Stimulated activated naive B cell treated with anti-CD40 and anti-IgM and Interleukin-4, amounts not matched to agents 10 μg/mL and 1 μg/mL and 100 μg/mL, for 72 hours (primary cell): Measurements from ENCODE around the gene NIT1.

Experiments
- ATAC-seq, 2 donors: fragments of 150-1000 bp; cut with Tn5 transposase; replicated peaks; 2 replicates each; pipeline ENCODE4 v1.10.0; 2021; ENCODE audit warnings: moderate library complexity in 1 of 2
- DNase-seq: peaks from one replicate; pipeline ENCODE4 v3.0.0; 2021
- H3K27ac Mint-ChIP-seq: one replicate; pipeline ENCODE4 v1.8.0; 2022; ENCODE audit warnings: mild to moderate bottlenecking, mixed read lengths
- H3K27me3 Mint-ChIP-seq, 2 donors: one replicate each; pipeline ENCODE4 v1.8.0; 2022; ENCODE audit warnings: mixed read lengths in 2 of 2
- H3K36me3 Mint-ChIP-seq, 2 donors: one replicate each; pipeline ENCODE4 v1.8.0; 2022; ENCODE audit warnings: mixed read lengths in 2 of 2, mild to moderate bottlenecking in 1 of 2
- H3K4me1 Mint-ChIP-seq, 2 donors: one replicate each; pipeline ENCODE4 v1.8.0; 2022; ENCODE audit warnings: mixed read lengths in 2 of 2, mild to moderate bottlenecking in 1 of 2
- H3K4me3 Mint-ChIP-seq, 2 donors: one replicate each; pipeline ENCODE4 v1.8.0; 2022; ENCODE audit warnings: mild to moderate bottlenecking in 2 of 2, mixed read lengths in 2 of 2, moderate library complexity in 1 of 2
- H3K9me3 Mint-ChIP-seq, 2 donors: one replicate each; pipeline ENCODE4 v1.8.0; 2022; ENCODE audit warnings: mixed read lengths in 2 of 2, mild to moderate bottlenecking in 1 of 2

The NIT1 gene, protein sequence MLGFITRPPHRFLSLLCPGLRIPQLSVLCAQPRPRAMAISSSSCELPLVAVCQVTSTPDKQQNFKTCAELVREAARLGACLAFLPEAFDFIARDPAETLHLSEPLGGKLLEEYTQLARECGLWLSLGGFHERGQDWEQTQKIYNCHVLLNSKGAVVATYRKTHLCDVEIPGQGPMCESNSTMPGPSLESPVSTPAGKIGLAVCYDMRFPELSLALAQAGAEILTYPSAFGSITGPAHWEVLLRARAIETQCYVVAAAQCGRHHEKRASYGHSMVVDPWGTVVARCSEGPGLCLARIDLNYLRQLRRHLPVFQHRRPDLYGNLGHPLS

GRCh38 chr1:161117759-161118581 lies at the start of gene NIT1, which contains the start of gene PFDN2:
Gene NIT1 (plus strand): TSS chr1:161118105. CDS start chr1:161118177, 72 bp downstream.
Gene PFDN2 (minus strand): TSS chr1:161118037. CDS start chr1:161118026, 11 bp downstream.
- peaks cover 22 to 50% of the 10 kb centered on the region in 2 donors for H3K36me3 Mint-ChIP-seq
- ATAC-seq (peak; percentile 85 to 88), DNase-seq (peak; percentile 80)
- H3K9me3 Mint-ChIP-seq = no peaks in the 10 kb centered on the region
- peaks cover 45 to 83% of the 10 kb centered on the region in 2 donors for H3K4me1 Mint-ChIP-seq
- H3K27me3 Mint-ChIP-seq = no peaks in the 10 kb centered on the region
- peak within 1 kb of the TSS; percentile 95 for H3K27ac Mint-ChIP-seq
- peak within 1 kb of the TSS; percentile 95 to 98 for H3K4me3 Mint-ChIP-seq

DNA sequence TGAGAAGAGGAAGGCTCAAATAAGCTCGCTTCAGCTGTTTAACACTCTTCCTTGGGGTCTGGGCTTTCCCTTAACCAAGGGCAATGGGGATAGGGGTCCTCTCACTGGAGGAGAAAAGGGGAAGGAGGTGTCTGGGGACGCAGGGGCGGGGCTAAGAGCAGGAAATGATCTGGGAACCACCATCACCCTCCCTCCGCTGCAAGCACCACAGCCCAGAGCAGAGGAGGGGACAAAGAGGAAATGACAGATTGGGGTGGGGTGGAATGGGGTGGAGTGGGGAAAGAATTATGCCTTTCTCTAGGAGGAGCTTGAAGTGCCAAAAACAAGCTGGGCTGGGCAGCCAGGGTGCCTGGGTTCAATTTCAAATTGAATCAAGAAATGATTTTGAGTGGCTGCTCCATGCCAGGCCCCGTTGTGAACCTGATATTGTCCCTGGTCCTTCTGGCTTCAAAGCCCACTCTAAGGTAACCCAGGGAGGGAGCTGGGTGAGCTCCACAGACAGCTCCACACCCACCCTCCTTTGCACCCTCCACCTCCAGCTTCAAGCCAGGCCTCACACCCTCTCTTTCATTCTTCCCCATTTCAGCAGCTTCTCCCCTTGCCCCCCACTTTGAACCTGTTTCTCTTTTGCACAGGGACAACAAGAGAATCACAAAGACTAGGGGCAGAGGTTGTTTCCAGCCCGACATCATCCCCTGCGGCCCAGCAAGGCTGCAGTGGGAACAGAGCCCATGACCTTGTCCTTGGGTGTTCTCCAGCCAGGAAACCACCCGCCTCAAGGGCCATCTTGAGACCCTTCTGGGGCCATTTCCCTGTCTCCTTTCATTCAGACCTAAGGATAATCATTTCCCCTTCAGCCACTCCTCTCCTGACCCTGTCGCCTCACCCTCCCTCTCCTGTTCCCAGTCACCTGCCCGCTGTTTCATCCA lies 49.3 kb upstream of the NIT1 start:
- ATAC-seq (peak; percentile 70 to 71), DNase-seq (peak; percentile 78)
- H3K4me3 Mint-ChIP-seq = peak overlapping the region; percentile 90 to 97
- H3K27ac Mint-ChIP-seq = peak overlapping the region; percentile 94
- H3K36me3 Mint-ChIP-seq = peaks cover 36 to 44% of the 10 kb centered on the region in 2 donors
- H3K9me3 Mint-ChIP-seq = no peaks in the 10 kb centered on the region
- no peaks in the 10 kb centered on the region for H3K27me3 Mint-ChIP-seq
- peaks cover 37 to 71% of the 10 kb centered on the region in 2 donors for H3K4me1 Mint-ChIP-seq

- ATAC-seq (peak in 1 of 2 donors; percentile 0), DNase-seq (no peak)
- peak overlapping the region; percentile 94 for H3K27ac Mint-ChIP-seq
- H3K4me1 Mint-ChIP-seq = peaks cover 33 to 64% of the 10 kb centered on the region in 2 donors
- no peaks in the 10 kb centered on the region for H3K9me3 Mint-ChIP-seq
- H3K27me3 Mint-ChIP-seq = no peaks in the 10 kb centered on the region
- H3K36me3 Mint-ChIP-seq = peaks cover 33 to 39% of the 10 kb centered on the region in 2 donors
- peak overlapping the region; percentile 90 to 97 for H3K4me3 Mint-ChIP-seq
Observed at GRCh38 chr1:161069241-161069640, 48.7 kb upstream of the NIT1 start.

- H3K36me3 Mint-ChIP-seq = peaks cover 28 to 34% of the 10 kb centered on the region in 2 donors
- H3K27ac Mint-ChIP-seq = peak within 1 kb of the TSS; percentile 94
- H3K4me3 Mint-ChIP-seq = peak within 1 kb of the TSS; percentile 90 to 97
- H3K9me3 Mint-ChIP-seq = no peaks in the 10 kb centered on the region
- ATAC-seq (peak; percentile 89 to 90), DNase-seq (peak; percentile 87)
- H3K4me1 Mint-ChIP-seq = peaks cover 30 to 58% of the 10 kb centered on the region in 2 donors
- H3K27me3 Mint-ChIP-seq = no peaks in the 10 kb centered on the region
Observed at GRCh38 chr1:161069731-161070270, 48.1 kb upstream of the NIT1 start, which contains the start of gene ARHGAP30. Gene ARHGAP30 (minus strand): TSS chr1:161069891. CDS start chr1:161069624, 267 bp downstream.

DNA sequence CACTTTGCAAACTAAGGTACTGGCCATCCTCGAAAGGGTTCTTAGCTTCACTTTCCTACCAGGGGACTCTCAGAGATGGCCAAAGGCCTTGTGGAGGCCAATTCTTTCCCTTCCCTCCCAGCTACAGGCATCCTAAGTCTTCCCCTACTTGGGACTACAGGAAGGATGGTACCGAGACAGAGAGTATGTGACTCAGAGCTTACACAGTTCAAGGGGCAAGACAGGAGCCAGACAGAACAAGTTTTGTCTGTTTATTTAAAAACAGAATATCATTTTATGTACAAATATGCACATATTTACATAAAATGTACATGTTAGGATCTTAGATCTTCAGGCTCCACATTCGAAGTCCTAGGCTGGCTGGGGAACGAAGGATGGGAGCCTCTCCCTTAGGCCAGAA lies 47.1 kb upstream of the NIT1 start:
- peaks cover 30 to 53% of the 10 kb centered on the region in 2 donors for H3K4me1 Mint-ChIP-seq
- no peaks in the 10 kb centered on the region for H3K9me3 Mint-ChIP-seq
- peaks cover 26 to 34% of the 10 kb centered on the region in 2 donors for H3K36me3 Mint-ChIP-seq
- H3K27ac Mint-ChIP-seq = no peak overlapping the region
- DNase-seq = no peak
- no peak for ATAC-seq
- no peaks in the 10 kb centered on the region for H3K27me3 Mint-ChIP-seq
- no peak overlapping the region for H3K4me3 Mint-ChIP-seq

DNA sequence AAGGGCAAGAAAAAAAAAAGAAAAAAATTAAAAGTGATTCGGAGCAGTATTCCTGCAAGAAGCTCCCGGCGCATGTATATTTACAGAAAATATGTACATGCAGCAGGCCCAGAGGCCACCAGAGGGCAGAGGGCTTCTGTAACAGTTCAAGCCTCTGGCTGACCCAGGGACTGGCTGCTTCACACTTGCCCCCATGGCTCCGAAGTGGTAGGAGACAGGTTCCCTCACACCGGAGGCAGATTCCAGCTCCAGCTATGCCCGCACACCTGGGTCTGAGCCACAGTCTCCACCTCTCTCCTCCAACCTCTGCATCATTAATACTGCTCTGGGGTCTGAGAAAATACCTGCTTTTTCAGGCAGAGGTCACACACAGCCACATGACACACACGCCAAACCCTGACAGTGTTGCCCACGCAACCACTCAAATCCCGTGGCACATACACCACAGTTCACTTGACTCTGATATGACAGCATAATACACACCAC lies 46.0 kb upstream of the NIT1 start:
- peak; percentile 36 for DNase-seq
- peak overlapping the region; percentile 42 for H3K27ac Mint-ChIP-seq

DNA sequence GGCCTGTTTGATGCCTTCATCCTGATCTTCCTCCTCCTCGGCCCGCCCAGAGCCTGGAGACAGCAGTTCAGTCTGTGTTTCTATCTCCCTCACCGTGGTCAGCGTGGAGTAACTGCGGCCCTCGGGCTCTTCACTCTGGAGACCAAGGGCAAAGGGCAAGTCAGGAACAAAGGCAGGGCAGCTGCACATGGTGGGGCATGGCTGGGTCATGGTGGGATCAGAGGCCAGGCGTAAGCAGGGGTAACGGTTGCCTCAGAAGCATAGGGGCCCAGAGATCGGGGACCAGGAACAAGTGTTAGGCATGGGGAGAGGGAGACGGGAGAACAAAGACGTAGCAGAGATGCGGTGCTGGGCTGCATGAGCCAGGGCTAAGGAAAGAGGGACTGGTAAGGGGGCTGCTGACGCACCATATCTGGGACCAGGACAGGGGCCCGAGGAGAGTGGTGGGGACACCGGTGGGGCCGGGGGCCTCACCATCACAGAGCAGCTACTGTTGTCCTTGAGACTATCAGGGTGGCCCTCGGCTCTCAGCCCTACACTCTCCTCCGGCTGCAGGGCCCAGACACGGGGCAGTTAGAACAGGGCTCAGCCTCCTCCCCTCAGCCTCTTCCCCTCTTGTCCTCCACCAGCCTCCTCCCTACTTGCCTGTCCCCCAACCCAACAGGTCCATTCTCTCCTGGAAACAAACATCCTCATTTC lies 45.0 kb upstream of the NIT1 start:
- ATAC-seq (no peak), DNase-seq (no peak)
- Mint-ChIP-seq H3K4me3 (no peak overlapping the region), H3K27ac (peak overlapping the region; percentile 11), H3K27me3 (no peaks in the 10 kb centered on the region), H3K9me3 (no peaks in the 10 kb centered on the region), H3K4me1 (peaks cover 17 to 31% of the 10 kb centered on the region in 2 donors), H3K36me3 (peaks cover 12 to 15% of the 10 kb centered on the region in 2 donors)

More for the DNA sequence above, 46.0 kb upstream of the NIT1 start:
- H3K4me1 Mint-ChIP-seq = peaks cover 24 to 41% of the 10 kb centered on the region in 2 donors
- ATAC-seq = peak in 1 of 2 donors; percentile 15
- peaks cover 21 to 25% of the 10 kb centered on the region in 2 donors for H3K36me3 Mint-ChIP-seq
- H3K4me3 Mint-ChIP-seq = no peak overlapping the region
- no peaks in the 10 kb centered on the region for H3K9me3 Mint-ChIP-seq
- H3K27me3 Mint-ChIP-seq = no peaks in the 10 kb centered on the region

GRCh38 chr1:161073474-161074121 lies 44.3 kb upstream of the NIT1 start:
- DNase-seq = no peak
- Mint-ChIP-seq H3K4me3 (no peak overlapping the region), H3K4me1 (peaks cover 13 to 24% of the 10 kb centered on the region in 2 donors), H3K9me3 (no peaks in the 10 kb centered on the region), H3K36me3 (peaks cover 9% of the 10 kb centered on the region in 2 donors), H3K27me3 (no peaks in the 10 kb centered on the region), H3K27ac (no peak overlapping the region)
- ATAC-seq = no peak

- Mint-ChIP-seq H3K27ac (peak overlapping the region; percentile 42), H3K27me3 (no peaks in the 10 kb centered on the region), H3K36me3 (no peaks in the 10 kb centered on the region), H3K4me1 (peaks cover 13 to 23% of the 10 kb centered on the region in 2 donors), H3K4me3 (no peak overlapping the region), H3K9me3 (no peaks in the 10 kb centered on the region)
- no peak for ATAC-seq
- no peak for DNase-seq
Observed at GRCh38 chr1:161074676-161075368, 43.1 kb upstream of the NIT1 start.

DNA sequence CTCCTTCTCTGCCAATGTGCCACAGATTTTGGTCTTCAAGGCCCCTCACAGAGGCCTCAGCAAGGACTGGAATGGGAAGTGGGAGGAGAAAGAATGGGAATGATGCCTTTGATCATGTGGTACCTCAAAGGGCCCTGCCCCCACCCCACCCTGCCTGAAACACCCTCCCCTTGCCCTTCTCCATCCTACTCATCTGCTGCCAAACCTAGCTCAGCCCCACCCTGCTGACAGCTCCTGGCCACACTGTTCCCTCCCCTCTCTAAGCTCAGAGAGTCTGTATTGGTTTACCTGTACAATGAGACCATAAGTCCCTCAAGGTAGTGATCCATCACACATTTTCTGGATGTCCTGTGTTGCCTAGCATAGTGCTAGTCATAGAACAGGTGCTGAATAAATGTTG lies 41.5 kb upstream of the NIT1 start:
- H3K27me3 Mint-ChIP-seq = peaks cover 4 to 5% of the 10 kb centered on the region in 2 donors
- no peak overlapping the region for H3K27ac Mint-ChIP-seq
- no peak overlapping the region for H3K4me3 Mint-ChIP-seq
- H3K36me3 Mint-ChIP-seq = no peaks in the 10 kb centered on the region
- ATAC-seq (no peak), DNase-seq (no peak)
- H3K4me1 Mint-ChIP-seq = peaks cover 8% of the 10 kb centered on the region in 2 donors
- no peaks in the 10 kb centered on the region for H3K9me3 Mint-ChIP-seq

DNA sequence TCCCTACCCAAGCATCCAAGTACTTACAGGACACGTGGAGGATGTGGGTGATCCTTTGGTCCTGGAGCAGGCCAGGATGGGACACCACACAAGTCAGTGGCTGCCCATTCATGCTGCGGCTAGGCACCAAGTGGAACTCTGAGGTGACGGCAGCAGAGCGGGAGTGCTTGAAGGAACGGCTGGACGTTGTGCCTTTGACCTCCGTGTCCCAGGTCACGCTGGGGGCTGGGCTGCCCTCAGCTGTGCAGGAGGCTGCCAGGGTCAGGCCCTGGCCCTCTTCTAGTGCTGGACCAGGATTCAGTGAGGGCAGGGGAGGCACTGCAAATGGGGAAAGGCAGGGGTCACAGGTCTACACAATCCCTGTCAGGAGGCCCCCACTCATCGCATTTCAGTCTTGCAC lies 40.5 kb upstream of the NIT1 start:
- H3K27ac Mint-ChIP-seq = no peak overlapping the region
- H3K36me3 Mint-ChIP-seq = no peaks in the 10 kb centered on the region
- peaks cover 0 to 3% of the 10 kb centered on the region in 2 donors for H3K4me1 Mint-ChIP-seq
- DNase-seq (no peak), ATAC-seq (no peak)
- no peak overlapping the region for H3K4me3 Mint-ChIP-seq
- peaks cover 4 to 6% of the 10 kb centered on the region in 2 donors for H3K27me3 Mint-ChIP-seq
- H3K9me3 Mint-ChIP-seq = no peaks in the 10 kb centered on the region
